CD4-positive, alpha-beta T cell treated with Interleukin-21 for 1 hour (primary cell): ENCODE data around the gene NEK8.
"Not testable (repeated sequence)": the region's sequence is repeated elsewhere in the genome, so short reads cannot be mapped to it uniquely, and the experiment has no call there.

Experiments
- DNase-seq: peaks from one replicate; pipeline ENCODE4 v3.0.0-alpha.2; 2020

NEK8 gene

GRCh38 chr17:28726226-28726626 lies 2.4 kb upstream of the NEK8 start, which contains the start of gene TLCD1:
TSS of gene TLCD1 (minus strand) at chr17:28726233. CDS start at chr17:28726097, 136 bp downstream.
- DNase-seq: peak; percentile 73

- peak; percentile 92 for DNase-seq
Measured at GRCh38 chr17:28726627-28727491, 1.7 kb upstream of the NEK8 start.

GRCh38 chr17:28729950-28730330 lies 1.4 kb downstream of the NEK8 start:
- no peak for DNase-seq

- no peak for DNase-seq
Measured at GRCh38 chr17:28733346-28733745, 4.8 kb downstream of the NEK8 start.

GRCh38 chr17:28734712-28735241 lies 6.2 kb downstream of the NEK8 start:
- DNase-seq: no peak

GRCh38 chr17:28735242-28735722 lies 6.7 kb downstream of the NEK8 start:
- no peak for DNase-seq

- not testable (repeated sequence) for DNase-seq
Measured at GRCh38 chr17:28735913-28736769, 7.6 kb downstream of the NEK8 start.

GRCh38 chr17:28737316-28737715 lies 8.7 kb downstream of the NEK8 start:
- DNase-seq: no peak

- no peak for DNase-seq
Measured at GRCh38 chr17:28737770-28738679, 9.4 kb downstream of the NEK8 start.

GRCh38 chr17:28738680-28739384 lies 10.2 kb downstream of the NEK8 start:
- peak; percentile 70 for DNase-seq

GRCh38 chr17:28740406-28741357 lies 12.1 kb downstream of the NEK8 start:
- DNase-seq: no peak

- no peak for DNase-seq
Measured at GRCh38 chr17:28741358-28742349, 13.1 kb downstream of the NEK8 start.

- DNase-seq: peak; percentile 78
Measured at GRCh38 chr17:28743243-28744103, 14.9 kb downstream of the NEK8 start, which contains the start of gene TRAF4. TSS of gene TRAF4 (plus strand) at chr17:28744011. CDS start at chr17:28744113, 102 bp downstream.

GRCh38 chr17:28744104-28744971 lies 15.8 kb downstream of the NEK8 start:
- DNase-seq: peak; percentile 76

- DNase-seq: peak; percentile 51
Measured at GRCh38 chr17:28744972-28745785, 16.6 kb downstream of the NEK8 start.
